IPS-20b (cell line): ENCODE results near the gene CFAP46.

Source experiments
- H3K27ac ChIP-seq: one replicate; pipeline ENCODE4 v1.5.1; 2013; ENCODE audit warnings: low read length
- H3K27me3 ChIP-seq: 2 replicates; pipeline ENCODE4 v1.6.1; 2013; ENCODE audit warnings: mild to moderate bottlenecking, low read length, inconsistent platforms; ENCODE audit not compliant: insufficient read depth
- H3K36me3 ChIP-seq: 2 replicates; pipeline ENCODE4 v1.6.1; 2013; ENCODE audit warnings: low read depth, mild to moderate bottlenecking, inconsistent platforms, low read length, moderate library complexity; ENCODE audit not compliant: insufficient read depth
- H3K4me1 ChIP-seq: 2 replicates; pipeline ENCODE4 v1.6.1; 2013; ENCODE audit warnings: mild to moderate bottlenecking, control low read depth, inconsistent platforms, low read length, moderate library complexity; ENCODE audit not compliant: insufficient read depth
- H3K4me3 ChIP-seq: 2 replicates; pipeline ENCODE4 v1.5.1; 2013; ENCODE audit warnings: mild to moderate bottlenecking, low read length, inconsistent platforms
- H3K9ac ChIP-seq: 2 replicates; pipeline ENCODE4 v1.6.1; 2013; ENCODE audit warnings: low read depth, mild to moderate bottlenecking, inconsistent platforms, low read length, moderate library complexity
- H3K9me3 ChIP-seq: 2 replicates; pipeline ENCODE4 v1.6.1; 2013; ENCODE audit warnings: mild to moderate bottlenecking, low read depth, low read length, inconsistent platforms; ENCODE audit not compliant: insufficient read depth

Gene CFAP46

GRCh38 chr10:132807621-132808049 is 134.7 kb downstream of the CFAP46 start:
- Histone ChIP-seq H3K4me3 (no peak overlapping the region), H3K9ac (no peak overlapping the region), H3K4me1 (no peaks in the 10 kb centered on the region), H3K9me3 (no peaks in the 10 kb centered on the region), H3K27ac (no peak overlapping the region), H3K27me3 (no peaks in the 10 kb centered on the region), H3K36me3 (no peaks in the 10 kb centered on the region)

- H3K4me3 ChIP-seq = no peak overlapping the region
- H3K27me3 ChIP-seq = no peaks in the 10 kb centered on the region
- no peak overlapping the region for H3K9ac ChIP-seq
- H3K4me1 ChIP-seq = no peaks in the 10 kb centered on the region
- no peak overlapping the region for H3K27ac ChIP-seq
- H3K9me3 ChIP-seq = no peaks in the 10 kb centered on the region
- H3K36me3 ChIP-seq = no peaks in the 10 kb centered on the region
These were observed 135.8 kb downstream of the CFAP46 start for GRCh38 chr10:132806561-132807003.

- no peaks in the 10 kb centered on the region for H3K36me3 ChIP-seq
- H3K9ac ChIP-seq = no peak overlapping the region
- no peaks in the 10 kb centered on the region for H3K9me3 ChIP-seq
- H3K27ac ChIP-seq = no peak overlapping the region
- H3K4me1 ChIP-seq = no peaks in the 10 kb centered on the region
- no peaks in the 10 kb centered on the region for H3K27me3 ChIP-seq
- no peak overlapping the region for H3K4me3 ChIP-seq
These were observed 136.3 kb downstream of the CFAP46 start for GRCh38 chr10:132806110-132806509.

GRCh38 chr10:132805599-132805998 is 136.8 kb downstream of the CFAP46 start:
- Histone ChIP-seq H3K9ac (no peak overlapping the region), H3K27me3 (no peaks in the 10 kb centered on the region), H3K36me3 (no peaks in the 10 kb centered on the region), H3K9me3 (no peaks in the 10 kb centered on the region), H3K4me1 (no peaks in the 10 kb centered on the region), H3K4me3 (no peak overlapping the region), H3K27ac (no peak overlapping the region)

GRCh38 chr10:132804785-132805426 is 137.5 kb downstream of the CFAP46 start:
- no peak overlapping the region for H3K4me3 ChIP-seq
- H3K27ac ChIP-seq = no peak overlapping the region
- no peaks in the 10 kb centered on the region for H3K4me1 ChIP-seq
- no peaks in the 10 kb centered on the region for H3K27me3 ChIP-seq
- no peaks in the 10 kb centered on the region for H3K36me3 ChIP-seq
- H3K9me3 ChIP-seq = no peaks in the 10 kb centered on the region
- H3K9ac ChIP-seq = no peak overlapping the region

GRCh38 chr10:132804287-132804686 is 138.1 kb downstream of the CFAP46 start:
- Histone ChIP-seq H3K4me3 (no peak overlapping the region), H3K9ac (no peak overlapping the region), H3K9me3 (no peaks in the 10 kb centered on the region), H3K36me3 (no peaks in the 10 kb centered on the region), H3K27me3 (no peaks in the 10 kb centered on the region), H3K4me1 (no peaks in the 10 kb centered on the region), H3K27ac (no peak overlapping the region)

- Histone ChIP-seq H3K9ac (no peak overlapping the region), H3K4me3 (no peak overlapping the region), H3K27me3 (no peaks in the 10 kb centered on the region), H3K4me1 (no peaks in the 10 kb centered on the region), H3K36me3 (no peaks in the 10 kb centered on the region), H3K27ac (no peak overlapping the region), H3K9me3 (no peaks in the 10 kb centered on the region)
These were observed 138.8 kb downstream of the CFAP46 start for GRCh38 chr10:132803416-132804210.

GRCh38 chr10:132802694-132803320 is 139.6 kb downstream of the CFAP46 start:
- Histone ChIP-seq H3K36me3 (no peaks in the 10 kb centered on the region), H3K27ac (no peak overlapping the region), H3K9me3 (no peaks in the 10 kb centered on the region), H3K27me3 (no peaks in the 10 kb centered on the region), H3K9ac (no peak overlapping the region), H3K4me3 (no peak overlapping the region), H3K4me1 (no peaks in the 10 kb centered on the region)

- H3K36me3 ChIP-seq = no peaks in the 10 kb centered on the region
These were observed 140.3 kb downstream of the CFAP46 start for GRCh38 chr10:132802048-132802447.

GRCh38 chr10:132799865-132800264 is 142.5 kb downstream of the CFAP46 start:
- Histone ChIP-seq H3K4me1 (no peaks in the 10 kb centered on the region), H3K9me3 (no peaks in the 10 kb centered on the region), H3K27ac (no peak overlapping the region)

More at GRCh38 chr10:132802048-132802447, 140.3 kb downstream of the CFAP46 start:
- Histone ChIP-seq H3K9me3 (no peaks in the 10 kb centered on the region), H3K27me3 (no peaks in the 10 kb centered on the region), H3K9ac (no peak overlapping the region), H3K4me3 (no peak overlapping the region), H3K4me1 (no peaks in the 10 kb centered on the region), H3K27ac (no peak overlapping the region)

GRCh38 chr10:132798876-132799275 is 143.5 kb downstream of the CFAP46 start:
- no peak overlapping the region for H3K9ac ChIP-seq
- H3K27me3 ChIP-seq = peaks cover 5% of the 10 kb centered on the region; the same call in 1 of the 2 replicates
- no peaks in the 10 kb centered on the region for H3K9me3 ChIP-seq
- H3K4me1 ChIP-seq = no peaks in the 10 kb centered on the region
- no peaks in the 10 kb centered on the region for H3K36me3 ChIP-seq
- H3K27ac ChIP-seq = no peak overlapping the region
- H3K4me3 ChIP-seq = no peak overlapping the region

More at GRCh38 chr10:132799865-132800264, 142.5 kb downstream of the CFAP46 start:
- no peaks in the 10 kb centered on the region for H3K36me3 ChIP-seq
- H3K9ac ChIP-seq = no peak overlapping the region
- peaks cover 5% of the 10 kb centered on the region; the same call in 1 of the 2 replicates for H3K27me3 ChIP-seq
- H3K4me3 ChIP-seq = no peak overlapping the region
